ENCODE measurements around the gene EPN2.

Gene EPN2

GRCh38 chr17:19306160-19307111, 69.3 kb downstream of the EPN2 start:
- Histone ChIP-seq H3K4me3 (no peak overlapping the region), H3K27ac (no peak overlapping the region)
- no peak for TF ChIP-seq CTCF (IDR thresholded peaks at IDR 0.05)
- DNase-seq (ENCODE audit: low spot score), result no peak

GRCh38 chr17:19307521-19307920, 70.4 kb downstream of the EPN2 start:
- Histone ChIP-seq H3K27ac (no peak overlapping the region), H3K4me3 (no peak overlapping the region)
- DNase-seq (ENCODE audit: low spot score), result no peak
- TF ChIP-seq CTCF (IDR thresholded peaks at IDR 0.05), result no peak

GRCh38 chr17:19308398-19308797, 71.2 kb downstream of the EPN2 start:
- TF ChIP-seq CTCF (IDR thresholded peaks at IDR 0.05), result no peak
- H3K27ac ChIP-seq, result no peak overlapping the region
- no peak for DNase-seq (ENCODE audit: low spot score)
- no peak overlapping the region for H3K4me3 ChIP-seq

- DNase-seq (ENCODE audit: low spot score), result no peak
Observed at GRCh38 chr17:19309701-19310100, 72.5 kb downstream of the EPN2 start.

GRCh38 chr17:19310151-19310550, 73.0 kb downstream of the EPN2 start:
- no peak for DNase-seq (ENCODE audit: low spot score)
- Histone ChIP-seq H3K4me3 (no peak overlapping the region), H3K27ac (no peak overlapping the region)
- TF ChIP-seq CTCF (IDR thresholded peaks at IDR 0.05), result no peak

More at GRCh38 chr17:19309701-19310100, 72.5 kb downstream of the EPN2 start:
- no peak overlapping the region for H3K4me3 ChIP-seq
- no peak overlapping the region for H3K27ac ChIP-seq
- no peak for TF ChIP-seq CTCF (IDR thresholded peaks at IDR 0.05)

GRCh38 chr17:19311016-19311415, 73.8 kb downstream of the EPN2 start:
- TF ChIP-seq CTCF (IDR thresholded peaks at IDR 0.05), result no peak

More at GRCh38 chr17:19311016-19311415, 73.8 kb downstream of the EPN2 start:
- no peak overlapping the region for H3K27ac ChIP-seq
- no peak overlapping the region for H3K4me3 ChIP-seq
- DNase-seq (ENCODE audit: low spot score), result no peak
